B cell (primary cell): ENCODE data around the gene BHLHE40. TPM values are rescaled to one million over a fixed set of nuclear protein-coding genes. Genes with fewer than 3 reads are reported as not detected.
A peak's percentile ranks its signal among the peaks of the same experiment; 100 is the strongest.

Experiments used
- ATAC-seq: fragments of 200-7000 bp; cut with Tn5 transposase; one replicate; pipeline ENCODE4 v1.10.0; 2021; ENCODE audit warnings: low read depth, mild to moderate bottlenecking, moderate number of reproducible peaks, moderate library complexity
- CTCF ChIA-PET: fragments of 350-600 bp; sonication (Branson Sonifier 250); formaldehyde crosslinking; loops from one replicate; lab custom pipeline; 2021; ENCODE audit warnings: antibody characterized with exemption, inconsistent platforms; lab: Charles Lee
- POLR2A ChIA-PET: fragments of 350-600 bp; sonication (Branson Sonifier 250); formaldehyde crosslinking; loops from one replicate; lab custom pipeline; 2021; ENCODE audit warnings: antibody characterized with exemption; lab: Charles Lee
- DNase-seq: peaks from one replicate; pipeline ENCODE4 v3.0.0; 2013
- H2AFZ ChIP-seq: 2 replicates; pipeline ENCODE4 v1.6.1; 2012; ENCODE audit warnings: mild to moderate bottlenecking, low read depth, low read length; ENCODE audit not compliant: insufficient read depth, poor library complexity, severe bottlenecking
- H3K27ac ChIP-seq, 2 donors: 1 replicate in 1 of 2; 2 replicates in 1 of 2; pipeline ENCODE4 v1.5.1; 2012 to 2013; ENCODE audit warnings: low read length in 2 of 2, mild to moderate bottlenecking in 2 of 2, moderate library complexity in 1 of 2
- H3K27me3 ChIP-seq, 4 experiments: fragments of 200-600 bp in 1 of 4; sonication (generic) in 1 of 4; replicated peaks in 1 of 4; 1 replicate in 2 of 4; 2 replicates in 2 of 4; pipeline versions ENCODE4 v1.6.1 to v1.7.0; 2013 to 2016; ENCODE audit warnings: low read length in 3 of 4, mild to moderate bottlenecking in 2 of 4, mixed read lengths in 1 of 4, moderate library complexity in 1 of 4; ENCODE audit not compliant: insufficient read depth in 4 of 4, control insufficient read depth in 3 of 4; ENCODE audit errors: control extremely low read depth in 1 of 4
- H3K36me3 ChIP-seq, 2 experiments: replicated peaks in 1 of 2; 1 replicate in 1 of 2; 2 replicates in 1 of 2; pipeline versions ENCODE4 v1.6.1 to v1.7.1; 2013; ENCODE audit warnings: low read length in 1 of 2; ENCODE audit not compliant: insufficient read depth in 2 of 2, control insufficient read depth in 1 of 2; ENCODE audit errors: control extremely low read depth in 1 of 2, extremely low read depth in 1 of 2
- H3K4me1 ChIP-seq, 2 donors: fragments of 200-600 bp in 1 of 2; sonication (generic) in 1 of 2; 1 replicate in 1 of 2; 2 replicates in 1 of 2; pipeline versions ENCODE4 v1.5.1 to v1.6.1; 2013 to 2017; ENCODE audit warnings: low read length in 2 of 2; ENCODE audit not compliant: control insufficient read depth in 2 of 2, insufficient read depth in 2 of 2
- H3K4me2 ChIP-seq: replicated peaks from 2 replicates; pipeline ENCODE3; 2012; ENCODE audit warnings: mild to moderate bottlenecking, low read depth, low read length; ENCODE audit not compliant: poor library complexity, severe bottlenecking
- H3K4me3 ChIP-seq, 5 experiments: fragments of 200-600 bp in 1 of 5; sonication (generic) in 1 of 5; 1 replicate in 3 of 5; 2 replicates in 2 of 5; pipeline versions ENCODE4 v1.5.1 to v1.7.0; 2011 to 2016; ENCODE audit warnings: low read length in 4 of 5, mild to moderate bottlenecking in 4 of 5, low read depth in 2 of 5, control low read depth in 1 of 5, moderate library complexity in 1 of 5; ENCODE audit not compliant: insufficient read depth in 1 of 5; ENCODE audit errors: control extremely low read depth in 1 of 5, extremely low read depth in 1 of 5
- H3K79me2 ChIP-seq: fragments of 200-600 bp; sonication (generic); one replicate; pipeline ENCODE4 v1.6.0; 2016; ENCODE audit warnings: low read length; ENCODE audit not compliant: control insufficient read depth, insufficient read depth
- H3K9ac ChIP-seq: fragments of 200-600 bp; sonication (generic); 2 replicates; pipeline ENCODE4 v1.6.1; 2017; ENCODE audit warnings: mild to moderate bottlenecking, low read length, moderate library complexity
- H3K9me3 ChIP-seq, 3 donors: one replicate each; pipeline versions ENCODE4 v1.6.1 to v1.7.1; 2013; ENCODE audit warnings: low read length in 2 of 3; ENCODE audit not compliant: control insufficient read depth in 2 of 3, insufficient read depth in 1 of 3; ENCODE audit errors: control extremely low read depth in 1 of 3
- H4K20me1 ChIP-seq: 2 replicates; pipeline ENCODE4 v1.6.0; 2012; ENCODE audit warnings: mild to moderate bottlenecking, low read length; ENCODE audit not compliant: insufficient read depth, control insufficient read depth, poor library complexity, severe bottlenecking
- H3K27ac Mint-ChIP-seq: one replicate; pipeline ENCODE4 v1.8.0; 2021; ENCODE audit warnings: mixed read lengths
- H3K27me3 Mint-ChIP-seq: one replicate; pipeline ENCODE4 v1.8.0; 2021; ENCODE audit warnings: mixed read lengths
- H3K4me1 Mint-ChIP-seq: one replicate; pipeline ENCODE4 v1.8.0; 2021; ENCODE audit warnings: mixed read lengths
- H3K4me3 Mint-ChIP-seq: one replicate; pipeline ENCODE4 v1.8.0; 2021; ENCODE audit warnings: mixed read lengths
- H3K9me3 Mint-ChIP-seq: one replicate; pipeline ENCODE4 v1.8.0; 2022; ENCODE audit warnings: mixed read lengths; ENCODE audit not compliant: insufficient read depth
- EZH2 ChIP-seq: IDR thresholded peaks from 2 replicates; pipeline ENCODE4 v1.6.1; 2012; ENCODE audit warnings: borderline replicate concordance, low read depth, mild to moderate bottlenecking, moderate library complexity, low read length; ENCODE audit not compliant: insufficient read depth, poor library complexity, severe bottlenecking
- WGBS: methylation state at CpG from one replicate; pipeline ENCODE4 v1.1.5; 2013; ENCODE audit warnings: missing lambda C conversion rate; ENCODE audit not compliant: insufficient coverage; 5-methylcytosine and 5-hydroxymethylcytosine counted together
- intact Hi-C: fragments of 100-400 bp; cut with micrococcal nuclease; formaldehyde crosslinking; loops from one replicate; pipeline ENCODE4 v1.10.0; 2022
- polyA plus RNA-seq: library from polyadenylated mRNA; depleted of rRNA; stranded (reverse); fragments of >200 nt; gene quantifications from 2 replicates; pipeline ENCODE4 v1.2.3, GENCODE V29; 2012
- total RNA-seq, 2 donors: library from RNA; stranded (reverse); fragments of 120-200 nt in 1 of 2; gene quantifications; 1 replicate in 1 of 2; 2 replicates in 1 of 2; pipeline versions ENCODE4 v1.2.3 to v1.2.4, GENCODE V29; 2013 to 2022
- TF ChIP-seq, protein P1 (sequence below): fragments of 200-600 bp; IDR thresholded peaks from one replicate; pipeline ENCODE4 v1.8.0; 2022; ENCODE audit warnings: antibody characterized with exemption, mild to moderate bottlenecking

Gene BHLHE40
- total and polyA plus RNA-seq, 2 donors (not counting 1 experiment from before 2014, with no cell fraction given), result 26.2 to 53.8 TPM

DNA sequence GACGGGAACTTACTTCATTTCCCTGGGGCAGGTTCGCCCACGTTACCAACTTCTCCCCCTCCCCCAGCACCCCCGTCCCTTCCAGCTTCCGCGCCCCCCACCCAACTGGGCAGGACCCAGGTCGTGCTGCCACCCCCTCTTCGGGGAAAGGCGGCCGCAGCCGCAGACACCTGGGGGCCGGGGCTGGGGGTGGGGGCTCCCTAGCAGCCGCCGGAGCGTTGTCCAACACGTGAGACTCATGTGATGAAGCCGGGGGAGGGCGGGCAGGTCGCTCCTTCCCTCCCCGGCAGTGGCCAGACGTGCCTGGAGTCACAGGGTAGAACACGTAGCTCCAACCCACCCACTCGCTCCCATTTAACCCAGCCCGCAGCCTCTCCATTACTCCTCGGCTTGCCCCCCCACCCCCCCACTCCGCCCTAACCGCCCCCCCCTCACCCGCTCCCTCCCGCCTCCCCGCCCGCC lies 240 bp upstream of the BHLHE40 start:
- Histone ChIP-seq H3K9ac (peak overlapping the region; percentile 94), H3K27ac (peak overlapping the region; percentile 97 to 99), H3K4me2 (peak overlapping the region; percentile 91), H3K4me3 (peak overlapping the region in 4 of 5 experiments; percentile 79 to 91 (median 84)), H3K36me3 (peaks cover 0 to 30% of the 10 kb centered on the region in 2 experiments), H2AFZ (peak overlapping the region; percentile 65), H3K9me3 (no peaks in the 10 kb centered on the region), H4K20me1 (no peaks in the 10 kb centered on the region), H3K27me3 (no peaks in the 10 kb centered on the region), H3K4me1 (peaks cover 52 to 60% of the 10 kb centered on the region in 2 donors), H3K79me2 (peaks cover 42% of the 10 kb centered on the region)
- Mint-ChIP-seq H3K9me3 (no peaks in the 10 kb centered on the region), H3K27ac (peak overlapping the region; percentile 96), H3K4me1 (peaks cover 63% of the 10 kb centered on the region), H3K27me3 (no peaks in the 10 kb centered on the region), H3K4me3 (peak overlapping the region; percentile 98)
- ChIA-PET CTCF (interaction anchor here (0.6 to 7.8 kb wide), 10 partner anchors 21 to 268 kb away, joined by 3 to 77 read pairs (median 10); no protein-coding TSS in a partner anchor), POLR2A (interaction anchor here (0.6 to 8.7 kb wide), 16 partner anchors 9 to 486 kb away, joined by 3 to 117 read pairs (median 6); partner anchors contain the start of gene ITPR1)
- intact Hi-C loops, result loop anchor here (1.0 to 10.0 kb wide), 4 partner anchors 32 to 486 kb away; partner anchors contain the start of gene ITPR1
- 1% methylated on average over 15 of the region's 31 CpGs for WGBS
- ATAC-seq, result peak; percentile 48
- TF ChIP-seq, protein P1, sequence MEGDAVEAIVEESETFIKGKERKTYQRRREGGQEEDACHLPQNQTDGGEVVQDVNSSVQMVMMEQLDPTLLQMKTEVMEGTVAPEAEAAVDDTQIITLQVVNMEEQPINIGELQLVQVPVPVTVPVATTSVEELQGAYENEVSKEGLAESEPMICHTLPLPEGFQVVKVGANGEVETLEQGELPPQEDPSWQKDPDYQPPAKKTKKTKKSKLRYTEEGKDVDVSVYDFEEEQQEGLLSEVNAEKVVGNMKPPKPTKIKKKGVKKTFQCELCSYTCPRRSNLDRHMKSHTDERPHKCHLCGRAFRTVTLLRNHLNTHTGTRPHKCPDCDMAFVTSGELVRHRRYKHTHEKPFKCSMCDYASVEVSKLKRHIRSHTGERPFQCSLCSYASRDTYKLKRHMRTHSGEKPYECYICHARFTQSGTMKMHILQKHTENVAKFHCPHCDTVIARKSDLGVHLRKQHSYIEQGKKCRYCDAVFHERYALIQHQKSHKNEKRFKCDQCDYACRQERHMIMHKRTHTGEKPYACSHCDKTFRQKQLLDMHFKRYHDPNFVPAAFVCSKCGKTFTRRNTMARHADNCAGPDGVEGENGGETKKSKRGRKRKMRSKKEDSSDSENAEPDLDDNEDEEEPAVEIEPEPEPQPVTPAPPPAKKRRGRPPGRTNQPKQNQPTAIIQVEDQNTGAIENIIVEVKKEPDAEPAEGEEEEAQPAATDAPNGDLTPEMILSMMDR, result no peak
- TF ChIP-seq EZH2, result no peak
- DNase-seq, result peak; percentile 94
